Gastroesophageal sphincter (tissue), 3 donors: ENCODE data around the gene PCDH15.

Experiments
- POLR2A ChIP-seq, 2 donors: fragments of 450-650 bp; IDR thresholded peaks; one replicate each; pipeline ENCODE4 v1.6.1; 2017; ENCODE audit warnings: antibody characterized with exemption in 2 of 2, mild to moderate bottlenecking in 2 of 2, moderate library complexity in 1 of 2
- POLR2AphosphoS5 ChIP-seq: sonication (generic); formaldehyde crosslinking; IDR thresholded peaks from one replicate; pipeline ENCODE4 v1.6.1; 2017; ENCODE audit warnings: antibody characterized with exemption
- TF ChIP-seq, protein P1 (sequence below), 4 experiments: fragments of 200-600 bp in 2 of 4; fragments of 450-650 bp in 2 of 4; sonication (generic) in 1 of 4; IDR thresholded peaks; one replicate each; pipeline ENCODE4 v1.5.1; 2017 to 2019; ENCODE audit warnings: antibody characterized with exemption in 4 of 4, mild to moderate bottlenecking in 2 of 4, moderate library complexity in 2 of 4

- TF ChIP-seq, protein P1, sequence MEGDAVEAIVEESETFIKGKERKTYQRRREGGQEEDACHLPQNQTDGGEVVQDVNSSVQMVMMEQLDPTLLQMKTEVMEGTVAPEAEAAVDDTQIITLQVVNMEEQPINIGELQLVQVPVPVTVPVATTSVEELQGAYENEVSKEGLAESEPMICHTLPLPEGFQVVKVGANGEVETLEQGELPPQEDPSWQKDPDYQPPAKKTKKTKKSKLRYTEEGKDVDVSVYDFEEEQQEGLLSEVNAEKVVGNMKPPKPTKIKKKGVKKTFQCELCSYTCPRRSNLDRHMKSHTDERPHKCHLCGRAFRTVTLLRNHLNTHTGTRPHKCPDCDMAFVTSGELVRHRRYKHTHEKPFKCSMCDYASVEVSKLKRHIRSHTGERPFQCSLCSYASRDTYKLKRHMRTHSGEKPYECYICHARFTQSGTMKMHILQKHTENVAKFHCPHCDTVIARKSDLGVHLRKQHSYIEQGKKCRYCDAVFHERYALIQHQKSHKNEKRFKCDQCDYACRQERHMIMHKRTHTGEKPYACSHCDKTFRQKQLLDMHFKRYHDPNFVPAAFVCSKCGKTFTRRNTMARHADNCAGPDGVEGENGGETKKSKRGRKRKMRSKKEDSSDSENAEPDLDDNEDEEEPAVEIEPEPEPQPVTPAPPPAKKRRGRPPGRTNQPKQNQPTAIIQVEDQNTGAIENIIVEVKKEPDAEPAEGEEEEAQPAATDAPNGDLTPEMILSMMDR (IDR thresholded peaks at IDR 0.05), result no peak
- TF ChIP-seq POLR2AphosphoS5 (no peak), POLR2A (IDR thresholded peaks at IDR 0.05) (no peak)
Observed at GRCh38 chr10:54796881-54797280, 4.2 kb downstream of the PCDH15 start.
